Measurements from ENCODE around the gene GDPGP1. TPM values are rescaled to one million over a fixed set of nuclear protein-coding genes. Genes with fewer than 3 reads are reported as not detected.

The GDPGP1 gene
- total RNA-seq, 1 donor from 2014 or later, result 11.7 TPM

DNA sequence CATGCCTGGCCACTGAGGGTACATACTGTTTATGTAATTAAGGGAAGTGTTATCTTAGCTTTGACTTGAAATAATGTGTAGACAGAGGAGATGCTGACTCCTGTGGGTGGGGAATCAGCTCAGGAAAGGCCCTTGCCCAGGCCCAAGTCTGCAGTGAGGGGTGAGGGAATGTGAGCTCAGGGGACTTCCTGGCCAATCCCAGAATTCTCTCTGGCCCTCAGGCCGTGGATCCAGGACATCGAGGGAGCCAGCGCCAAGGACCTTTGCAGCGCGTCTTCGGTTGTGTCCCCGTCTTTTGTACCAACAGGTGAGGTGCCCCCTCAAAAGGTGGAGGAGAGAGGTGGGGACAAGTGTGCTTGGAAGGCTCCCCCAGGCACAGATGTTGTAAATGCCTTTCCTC lies 6.7 kb upstream of the GDPGP1 start:
- no peak for DNase-seq

DNA sequence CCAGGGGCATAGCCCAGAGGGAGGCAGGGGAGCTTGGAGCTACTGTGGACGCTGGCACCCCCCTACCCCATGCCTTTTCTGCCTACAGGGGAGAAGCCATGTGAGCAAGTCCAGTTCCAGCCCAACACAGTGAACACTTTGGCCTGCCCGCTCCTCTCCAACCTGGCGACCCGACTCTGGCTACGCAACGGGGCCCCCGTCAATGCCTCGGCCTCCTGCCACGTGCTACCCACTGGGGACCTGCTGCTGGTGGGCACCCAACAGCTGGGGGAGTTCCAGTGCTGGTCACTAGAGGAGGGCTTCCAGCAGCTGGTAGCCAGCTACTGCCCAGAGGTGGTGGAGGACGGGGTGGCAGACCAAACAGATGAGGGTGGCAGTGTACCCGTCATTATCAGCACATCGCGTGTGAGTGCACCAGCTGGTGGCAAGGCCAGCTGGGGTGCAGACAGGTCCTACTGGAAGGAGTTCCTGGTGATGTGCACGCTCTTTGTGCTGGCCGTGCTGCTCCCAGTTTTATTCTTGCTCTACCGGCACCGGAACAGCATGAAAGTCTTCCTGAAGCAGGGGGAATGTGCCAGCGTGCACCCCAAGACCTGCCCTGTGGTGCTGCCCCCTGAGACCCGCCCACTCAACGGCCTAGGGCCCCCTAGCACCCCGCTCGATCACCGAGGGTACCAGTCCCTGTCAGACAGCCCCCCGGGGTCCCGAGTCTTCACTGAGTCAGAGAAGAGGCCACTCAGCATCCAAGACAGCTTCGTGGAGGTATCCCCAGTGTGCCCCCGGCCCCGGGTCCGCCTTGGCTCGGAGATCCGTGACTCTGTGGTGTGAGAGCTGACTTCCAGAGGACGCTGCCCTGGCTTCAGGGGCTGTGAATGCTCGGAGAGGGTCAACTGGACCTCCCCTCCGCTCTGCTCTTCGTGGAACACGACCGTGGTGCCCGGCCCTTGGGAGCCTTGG lies 5.9 kb upstream of the GDPGP1 start:
- no peak for DNase-seq

DNA sequence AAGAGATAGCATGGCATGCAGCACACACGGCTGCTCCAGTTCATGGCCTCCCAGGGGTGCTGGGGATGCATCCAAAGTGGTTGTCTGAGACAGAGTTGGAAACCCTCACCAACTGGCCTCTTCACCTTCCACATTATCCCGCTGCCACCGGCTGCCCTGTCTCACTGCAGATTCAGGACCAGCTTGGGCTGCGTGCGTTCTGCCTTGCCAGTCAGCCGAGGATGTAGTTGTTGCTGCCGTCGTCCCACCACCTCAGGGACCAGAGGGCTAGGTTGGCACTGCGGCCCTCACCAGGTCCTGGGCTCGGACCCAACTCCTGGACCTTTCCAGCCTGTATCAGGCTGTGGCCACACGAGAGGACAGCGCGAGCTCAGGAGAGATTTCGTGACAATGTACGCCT lies 5.0 kb upstream of the GDPGP1 start:
- no peak for DNase-seq

DNA sequence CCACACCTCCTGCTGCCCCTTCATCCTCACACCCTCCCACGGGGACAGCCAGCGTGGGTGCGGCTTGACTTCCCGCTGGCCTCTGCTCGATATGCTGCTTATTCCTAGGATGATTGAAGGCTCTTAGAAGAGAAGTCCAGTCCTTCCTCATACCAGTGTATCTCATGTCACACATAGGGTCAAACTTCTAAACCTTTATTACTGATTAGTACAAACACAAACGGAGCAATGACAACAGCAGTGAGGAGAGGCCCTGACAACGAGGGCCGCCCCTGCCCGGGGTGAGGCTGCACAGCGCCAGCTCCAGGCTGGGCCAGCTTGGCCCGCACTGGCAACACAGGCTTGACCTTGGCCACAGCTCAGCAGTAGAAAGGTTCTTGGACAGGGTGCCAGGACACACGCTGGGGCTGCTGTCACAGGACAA lies 3.9 kb upstream of the GDPGP1 start:
- no peak for DNase-seq

DNA sequence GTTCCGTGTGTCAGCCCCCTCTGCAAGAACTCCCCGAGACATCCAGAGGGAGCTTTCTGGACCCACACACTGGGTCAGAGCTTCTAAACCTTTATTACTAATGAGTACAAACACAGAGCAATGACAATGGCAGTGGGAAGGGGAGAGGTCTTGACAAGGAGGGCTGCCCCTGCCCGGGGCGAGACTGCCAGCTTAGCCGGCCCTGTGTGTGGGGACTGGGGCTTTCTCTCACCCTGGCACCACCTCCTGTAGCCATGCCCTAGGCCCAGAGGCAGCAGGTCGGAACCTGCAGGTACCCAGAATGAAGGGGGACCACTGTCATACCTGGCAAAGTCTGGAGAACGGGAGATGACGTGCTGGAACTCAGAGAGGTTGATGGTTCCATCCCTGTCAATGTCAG lies 3.4 kb upstream of the GDPGP1 start:
- no peak for DNase-seq

DNA sequence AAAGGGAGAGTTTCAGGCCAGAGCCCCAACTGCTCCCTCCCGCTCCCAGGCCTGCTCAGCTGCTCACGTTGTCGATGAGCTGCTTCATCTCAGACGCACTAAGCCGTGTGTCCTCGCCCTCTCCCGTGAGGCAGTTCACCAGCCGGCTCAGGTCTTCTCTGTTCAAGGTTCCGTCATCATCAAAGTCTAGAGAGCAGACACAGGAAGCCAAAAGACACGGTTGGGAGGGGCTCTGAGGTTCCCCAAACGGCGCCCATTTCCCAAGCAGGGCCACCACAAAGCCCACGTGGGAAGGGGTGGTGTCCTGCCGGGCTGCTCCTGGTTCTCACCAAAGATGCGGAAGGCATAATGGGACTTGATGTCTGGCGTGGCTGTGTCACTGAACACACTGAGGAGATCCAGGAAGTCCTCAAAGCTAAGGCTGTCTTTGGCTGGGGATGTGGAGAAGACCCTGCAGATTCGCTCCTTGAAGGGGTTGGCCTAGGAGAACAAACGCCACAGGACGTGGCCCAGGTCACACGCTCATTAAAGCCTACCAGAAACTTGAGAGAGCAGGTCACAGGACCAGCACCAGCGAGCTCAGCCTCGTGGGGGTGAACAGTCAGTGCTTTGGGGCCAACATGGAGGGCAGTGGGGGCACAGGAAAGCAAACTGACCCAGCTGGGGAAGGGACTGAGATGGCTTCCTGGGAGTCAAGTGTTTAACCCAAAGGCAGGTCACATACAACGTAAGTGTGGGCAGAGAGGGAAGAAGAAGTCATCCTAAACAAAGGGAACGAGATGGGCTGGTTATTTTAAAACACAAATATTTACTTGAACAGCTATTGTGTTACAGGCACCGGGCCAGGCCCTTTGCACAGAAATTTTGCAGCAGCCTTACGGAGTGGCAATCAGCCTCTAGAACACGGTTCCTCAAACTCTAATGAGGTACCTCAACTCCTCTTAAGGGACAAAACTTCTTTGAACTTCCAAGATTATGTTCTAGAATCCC lies 2.7 kb upstream of the GDPGP1 start:
- DNase-seq, result no peak

DNA sequence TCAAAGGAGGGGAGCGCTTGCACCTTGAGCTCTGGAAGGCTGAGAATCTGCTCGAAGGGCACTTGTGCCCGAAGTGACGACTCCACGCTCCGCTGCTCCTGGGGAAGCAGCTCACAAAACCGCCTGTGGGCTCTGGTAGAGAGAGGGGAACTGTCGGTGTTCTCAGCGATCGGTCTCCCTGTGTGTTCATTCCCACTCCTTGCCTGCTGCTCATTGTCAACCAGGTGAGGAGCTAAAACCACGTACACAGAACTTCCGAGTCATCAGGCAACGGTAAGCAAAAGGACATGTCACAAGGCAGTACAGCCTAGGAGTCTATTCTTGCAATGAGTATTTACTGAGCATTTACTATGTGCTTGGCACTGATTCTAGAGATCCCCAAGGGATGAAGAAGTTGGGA lies 1.8 kb upstream of the GDPGP1 start:
- DNase-seq, result no peak

DNA sequence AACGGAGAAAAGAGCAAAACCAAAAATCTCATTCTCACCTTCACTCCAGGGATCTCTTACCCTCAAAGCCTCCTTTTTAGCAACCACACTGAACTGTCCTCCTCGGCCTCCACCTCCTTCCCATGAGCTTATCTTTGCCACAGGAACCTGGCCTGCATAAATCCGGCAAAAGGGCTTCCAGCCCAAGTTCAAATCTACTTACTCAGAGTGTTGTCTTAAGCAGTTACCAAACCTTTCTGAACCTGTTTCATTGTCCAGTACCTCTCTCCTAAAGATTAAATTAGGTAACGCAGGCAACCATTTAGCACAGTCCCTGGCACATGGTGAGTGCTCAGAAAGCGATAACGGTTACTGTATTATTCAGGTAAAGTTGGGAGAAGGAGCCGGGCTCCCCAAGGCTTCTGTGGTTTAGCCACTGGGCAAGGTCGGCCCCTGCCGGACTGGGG lies 1.0 kb upstream of the GDPGP1 start:
- no peak for DNase-seq

DNA sequence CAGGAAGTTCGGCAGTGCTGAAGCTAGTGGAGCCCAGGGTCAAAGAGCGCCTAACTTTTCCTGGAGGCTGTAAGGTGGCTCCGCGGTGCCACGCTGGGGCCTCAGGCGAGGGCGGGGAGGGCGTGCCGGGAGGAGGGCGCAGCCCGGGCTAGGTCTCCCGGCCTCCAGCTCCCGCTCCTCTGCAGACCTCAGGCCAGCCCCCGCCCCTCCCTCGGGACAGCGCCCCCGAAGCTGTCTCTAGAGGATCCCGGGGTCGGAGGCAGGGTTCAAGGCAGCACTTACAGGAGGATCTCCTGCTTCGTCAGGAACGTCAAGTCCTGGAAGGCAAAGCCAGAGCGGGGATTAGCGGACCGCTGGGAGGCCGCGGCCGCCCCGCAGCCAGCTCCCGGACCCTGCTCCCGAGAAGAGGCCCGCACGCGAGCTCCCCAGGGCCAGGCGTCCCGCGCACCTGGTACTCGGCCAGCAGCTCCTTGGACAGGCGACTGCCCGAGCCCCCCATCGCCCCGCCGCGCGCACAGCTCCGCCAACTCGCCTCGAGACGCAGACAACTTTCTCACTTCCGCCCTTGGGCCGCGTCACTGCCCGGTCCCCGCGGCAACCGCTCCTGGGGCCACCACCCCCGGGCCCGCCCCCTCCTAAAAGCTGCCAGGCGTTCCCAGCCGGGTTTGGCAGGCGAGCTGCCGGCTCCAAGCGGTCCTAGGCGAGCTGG lies 468 bp upstream of the GDPGP1 start, which contains the start of gene CIB1:
CIB1 (minus strand) TSS at position 555 of the 709 bp plus-strand sequence; CDS start at position 499, 56 bp downstream.
- peak; percentile 97 for DNase-seq

DNA sequence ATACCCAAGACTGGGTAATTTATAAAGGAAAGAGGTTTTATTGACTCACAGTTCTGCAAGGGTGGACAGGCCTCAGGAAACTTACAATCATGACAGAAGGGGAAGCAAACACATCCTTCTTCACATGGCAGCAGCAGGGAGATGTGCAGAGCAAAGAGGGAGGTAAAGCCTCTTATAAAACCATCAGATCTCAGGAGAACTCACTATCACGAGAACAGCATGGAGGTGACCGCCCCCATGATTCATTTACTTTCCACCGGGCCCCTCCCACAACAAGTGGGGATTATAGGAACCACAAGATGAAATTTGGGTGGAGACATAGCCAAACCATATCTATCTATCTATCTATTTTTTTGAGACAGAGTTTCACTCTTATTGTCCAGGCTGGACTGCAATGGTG lies 5.4 kb downstream of the GDPGP1 start:
- DNase-seq, result no peak

DNA sequence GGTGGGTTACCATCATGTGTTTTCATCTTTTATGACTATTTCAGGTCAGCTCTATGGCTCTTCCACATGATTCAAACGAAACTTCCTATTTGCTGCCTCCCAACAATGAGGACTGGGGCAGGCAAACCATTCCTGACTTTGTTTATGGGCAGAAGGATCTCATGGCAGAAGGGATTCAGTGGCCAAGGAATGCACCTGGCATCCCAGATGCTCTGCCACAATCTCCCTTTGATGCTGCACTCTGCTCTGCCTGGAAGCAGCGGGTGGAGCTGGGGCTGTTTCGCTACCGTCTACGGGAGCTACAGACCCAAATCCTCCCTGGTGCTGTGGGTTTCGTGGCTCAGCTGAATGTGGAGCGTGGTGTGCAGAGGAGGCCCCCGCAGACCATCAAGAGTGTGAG lies 6.8 kb downstream of the GDPGP1 start:
- no peak for DNase-seq

DNA sequence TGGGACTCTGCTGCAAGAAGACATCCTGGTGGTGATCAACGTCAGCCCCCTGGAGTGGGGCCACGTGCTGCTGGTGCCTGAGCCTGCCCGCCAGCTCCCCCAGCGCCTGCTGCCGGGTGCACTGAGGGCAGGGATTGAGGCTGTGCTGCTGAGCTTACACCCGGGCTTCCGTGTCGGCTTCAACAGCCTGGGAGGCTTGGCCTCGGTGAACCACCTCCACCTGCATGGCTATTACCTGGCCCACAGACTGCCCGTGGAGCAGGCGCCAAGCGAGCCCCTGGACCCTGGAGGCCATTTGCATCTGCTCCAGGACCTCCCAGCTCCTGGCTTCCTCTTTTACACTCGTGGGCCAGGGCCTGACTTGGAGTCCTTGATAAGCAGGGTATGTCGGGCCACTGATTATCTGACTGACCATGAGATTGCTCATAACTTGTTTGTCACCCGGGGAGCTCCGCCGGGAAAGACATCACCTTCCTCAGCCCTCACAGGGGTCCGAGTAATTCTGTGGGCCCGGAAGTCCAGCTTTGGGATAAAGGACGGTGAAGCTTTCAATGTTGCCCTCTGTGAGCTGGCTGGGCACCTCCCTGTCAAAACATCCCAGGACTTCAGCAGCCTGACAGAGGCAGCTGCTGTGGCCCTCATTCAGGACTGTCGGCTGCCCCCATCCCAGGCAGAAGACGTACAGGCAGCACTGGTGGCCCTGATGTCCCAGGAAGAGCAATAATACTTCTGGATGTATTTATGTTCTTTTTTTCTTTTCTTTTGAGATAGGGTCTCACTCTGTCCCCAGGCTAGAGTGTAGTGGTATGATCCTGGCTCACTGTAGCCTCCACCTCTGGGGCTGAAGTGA lies 7.6 kb downstream of the GDPGP1 start:
- no peak for DNase-seq

DNA sequence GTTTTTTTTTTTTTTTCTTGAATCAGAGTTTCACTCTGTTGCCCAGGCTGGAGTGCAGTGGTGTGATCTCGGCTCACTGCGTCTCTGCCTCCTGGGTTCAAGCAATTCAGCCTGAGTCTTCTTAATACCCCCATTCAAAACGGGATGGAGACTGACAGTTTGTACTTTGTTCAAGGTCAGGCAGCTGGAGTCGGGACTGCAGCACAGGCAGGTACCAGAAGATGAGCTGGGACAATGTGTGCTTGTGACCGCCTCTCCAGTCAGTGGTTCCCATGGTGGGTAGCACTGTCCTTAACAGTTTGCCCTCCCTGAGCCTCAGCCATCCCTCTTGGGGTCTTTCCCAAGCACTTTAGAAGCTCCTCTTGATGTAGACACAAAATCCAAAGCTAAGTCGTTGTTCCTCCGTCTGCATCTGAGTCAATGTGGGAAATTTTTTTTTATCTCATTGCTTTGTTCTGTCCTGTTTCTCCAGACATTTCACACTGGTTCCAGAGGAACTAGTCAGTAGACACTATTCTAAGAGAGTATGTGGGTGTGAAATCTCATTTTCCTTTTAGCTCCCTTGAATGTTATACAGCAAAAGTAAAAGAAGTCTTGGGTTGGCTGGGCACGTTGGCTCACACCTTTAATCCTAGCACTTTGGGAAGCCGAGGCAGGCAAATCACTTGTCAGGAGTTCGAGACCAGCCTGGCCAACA lies 10.1 kb downstream of the GDPGP1 start:
- no peak for DNase-seq

DNA sequence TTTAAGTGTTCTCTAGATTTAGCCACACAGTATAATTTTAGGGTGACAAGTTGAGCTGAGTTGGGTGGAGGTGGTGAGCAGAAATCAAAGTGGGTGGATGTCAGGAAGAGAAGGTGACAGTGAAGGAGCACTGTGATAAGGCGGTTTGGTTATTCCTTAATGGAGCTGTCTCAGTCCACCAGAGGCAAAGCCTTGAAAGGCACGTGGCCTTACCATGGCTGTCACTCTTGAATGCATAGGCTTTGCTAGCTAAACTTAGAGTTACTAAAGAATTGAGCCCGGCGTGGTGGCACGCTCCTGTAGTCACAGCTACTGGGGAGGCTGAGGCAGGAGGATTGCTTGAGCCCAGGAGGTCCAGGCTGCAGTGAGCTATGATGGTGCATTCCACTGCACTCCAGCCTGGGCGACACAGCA lies 14.8 kb downstream of the GDPGP1 start:
- DNase-seq, result no peak

DNA sequence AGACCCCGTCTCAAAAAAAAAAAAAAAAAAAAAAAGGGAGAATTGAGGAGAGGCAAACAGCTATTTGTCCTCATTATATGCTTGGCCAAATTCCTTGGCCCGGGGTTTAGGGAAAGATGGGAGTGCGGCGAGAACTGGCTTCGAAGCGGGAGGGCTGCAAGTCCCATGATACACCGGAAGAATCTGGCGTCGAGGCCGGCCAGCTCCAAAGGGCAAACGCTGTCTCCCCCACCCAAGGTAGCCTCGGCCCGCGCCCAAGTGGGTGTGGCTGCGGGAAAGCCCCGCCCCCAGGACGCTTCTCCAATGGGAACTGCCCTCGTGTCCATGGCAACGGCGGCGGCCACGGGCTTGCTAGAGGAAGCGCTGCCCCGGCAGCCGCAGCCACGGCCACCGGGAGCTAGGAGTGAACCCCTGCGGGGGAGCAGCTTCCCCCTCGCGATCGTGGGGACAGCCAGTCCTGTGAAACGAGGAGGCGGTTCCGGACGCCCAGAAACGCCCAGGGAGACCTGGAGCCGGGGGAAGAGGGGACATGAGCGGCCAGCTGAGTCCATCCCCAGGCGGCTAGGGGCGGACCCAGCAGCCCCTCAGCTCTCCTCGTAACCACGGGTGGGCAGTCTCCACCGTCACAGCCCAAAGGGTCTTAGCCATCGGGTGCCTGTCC lies 15.3 kb downstream of the GDPGP1 start, which contains the start of gene TTLL13:
TTLL13 (plus strand) TSS at position 354 of the 661 bp plus-strand sequence. CDS start 1,075 bp downstream, outside the sequence.
- peak; percentile 88 for DNase-seq

DNA sequence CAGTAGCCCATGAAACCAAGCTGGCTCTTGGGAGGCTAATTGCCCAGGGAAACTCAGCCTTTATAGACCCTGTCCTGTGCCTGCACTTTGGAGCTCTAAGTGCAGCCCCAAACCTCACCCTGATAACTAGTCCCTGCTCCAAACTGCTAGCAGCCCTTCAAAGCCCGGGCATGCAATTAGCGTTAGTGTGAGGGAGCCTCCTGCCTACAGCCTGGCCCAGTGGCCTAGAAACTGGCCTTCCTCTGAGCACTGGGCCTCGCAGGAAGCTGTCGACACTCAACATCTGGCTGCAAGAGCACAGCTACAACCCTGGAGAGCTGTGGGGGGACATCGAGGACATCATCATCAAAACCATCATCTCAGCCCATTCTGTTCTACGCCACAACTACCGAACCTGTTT lies 23.8 kb downstream of the GDPGP1 start:
- no peak for DNase-seq

DNA sequence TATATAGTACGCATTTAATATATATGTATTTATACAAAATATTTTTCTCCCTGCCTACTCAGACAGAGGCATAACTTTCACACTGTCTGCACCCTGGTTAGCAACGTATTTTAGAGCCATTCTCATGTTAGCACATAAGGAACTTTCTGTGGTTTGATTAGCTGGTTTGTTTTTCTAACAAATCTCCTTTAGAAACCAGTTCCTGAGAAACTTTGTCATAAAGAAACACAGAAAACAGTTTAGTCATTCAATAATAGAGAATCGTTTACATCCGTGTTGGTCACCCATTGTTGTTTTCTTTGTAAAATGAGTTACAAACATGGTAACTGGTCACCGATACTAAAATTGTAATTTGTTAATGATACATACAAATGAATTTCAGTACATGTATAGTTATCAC lies 25.5 kb downstream of the GDPGP1 start:
- DNase-seq, result peak; percentile 62

DNA sequence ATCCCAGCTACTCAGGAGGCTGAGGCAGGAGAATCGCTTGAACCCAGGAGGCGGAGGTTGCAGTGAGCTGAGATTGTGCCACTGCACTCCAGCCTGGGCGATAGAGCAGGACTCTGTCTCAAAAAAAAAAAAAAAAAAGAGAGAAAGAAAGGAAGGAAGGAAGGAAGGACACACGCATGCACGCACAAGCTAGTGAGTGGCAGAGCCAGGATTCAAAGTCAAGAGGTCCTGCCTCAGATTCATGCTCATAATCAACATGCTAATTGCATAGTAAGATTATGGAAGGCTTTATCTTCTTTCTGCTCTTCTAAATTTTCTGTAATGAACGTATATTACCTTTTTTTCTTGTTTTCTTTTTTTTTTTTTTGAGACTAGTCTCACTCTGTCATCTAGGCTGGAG lies 26.7 kb downstream of the GDPGP1 start:
- peak; percentile 57 for DNase-seq

DNA sequence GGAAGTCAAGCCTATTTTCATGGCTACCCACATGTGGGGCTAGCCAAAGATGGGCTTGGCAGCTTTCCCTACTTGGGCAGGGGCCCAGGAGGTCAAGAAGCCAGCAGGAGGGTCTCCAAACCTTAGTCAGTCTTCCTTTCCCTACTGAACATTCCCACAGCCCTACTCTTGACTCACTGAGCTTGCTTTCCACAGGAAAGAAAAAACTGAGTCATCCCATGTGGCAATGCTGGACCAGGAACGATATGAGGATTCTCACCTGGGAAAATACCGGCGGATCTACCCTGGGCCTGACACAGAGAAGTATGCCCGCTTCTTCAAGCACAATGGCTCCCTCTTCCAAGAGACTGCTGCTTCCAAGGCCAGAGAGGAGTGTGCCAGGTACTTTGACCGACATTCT lies 27.8 kb downstream of the GDPGP1 start:
- DNase-seq, result peak; percentile 88

DNA sequence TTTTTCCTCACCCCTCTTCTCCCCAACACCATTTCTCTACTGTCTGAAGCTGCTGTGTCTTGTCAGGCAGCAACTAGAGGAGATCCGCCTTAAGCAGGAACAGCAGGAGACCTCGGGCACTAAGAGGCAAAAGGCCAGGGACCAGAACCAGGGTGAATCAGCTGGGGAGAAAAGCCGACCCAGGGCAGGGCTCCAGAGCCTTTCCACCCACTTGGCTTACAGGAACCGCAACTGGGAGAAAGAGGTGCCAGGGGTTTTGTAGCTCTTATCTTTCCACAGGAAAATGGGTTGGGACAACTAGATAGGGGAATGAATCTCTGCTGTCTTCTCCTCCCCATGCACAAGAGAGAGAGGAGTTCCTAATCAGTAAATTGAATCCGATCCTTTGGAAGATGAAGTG lies 28.4 kb downstream of the GDPGP1 start:
- no peak for DNase-seq

All from dermis blood vessel endothelial cell (primary cell).